Prostate gland (tissue), 2 donors: ENCODE results near the gene PRKG1.

Experiments
- POLR2A ChIP-seq: fragments of 450-650 bp; IDR thresholded peaks from one replicate; pipeline ENCODE4 v1.6.1; 2016; ENCODE audit warnings: antibody characterized with exemption, mild to moderate bottlenecking
- POLR2AphosphoS5 ChIP-seq: sonication (generic); formaldehyde crosslinking; IDR thresholded peaks from one replicate; pipeline ENCODE4 v1.6.1; 2017; ENCODE audit warnings: antibody characterized with exemption
- TF ChIP-seq, protein P1 (sequence below), 4 experiments: fragments of 200-600 bp in 2 of 4; fragments of 450-650 bp in 2 of 4; sonication (generic) in 2 of 4; IDR thresholded peaks; 1 replicate in 3 of 4; 2 replicates in 1 of 4; pipeline ENCODE4 v1.5.1; 2016 to 2019; ENCODE audit warnings: antibody characterized with exemption in 4 of 4, mild to moderate bottlenecking in 2 of 4, moderate library complexity in 2 of 4

DNA sequence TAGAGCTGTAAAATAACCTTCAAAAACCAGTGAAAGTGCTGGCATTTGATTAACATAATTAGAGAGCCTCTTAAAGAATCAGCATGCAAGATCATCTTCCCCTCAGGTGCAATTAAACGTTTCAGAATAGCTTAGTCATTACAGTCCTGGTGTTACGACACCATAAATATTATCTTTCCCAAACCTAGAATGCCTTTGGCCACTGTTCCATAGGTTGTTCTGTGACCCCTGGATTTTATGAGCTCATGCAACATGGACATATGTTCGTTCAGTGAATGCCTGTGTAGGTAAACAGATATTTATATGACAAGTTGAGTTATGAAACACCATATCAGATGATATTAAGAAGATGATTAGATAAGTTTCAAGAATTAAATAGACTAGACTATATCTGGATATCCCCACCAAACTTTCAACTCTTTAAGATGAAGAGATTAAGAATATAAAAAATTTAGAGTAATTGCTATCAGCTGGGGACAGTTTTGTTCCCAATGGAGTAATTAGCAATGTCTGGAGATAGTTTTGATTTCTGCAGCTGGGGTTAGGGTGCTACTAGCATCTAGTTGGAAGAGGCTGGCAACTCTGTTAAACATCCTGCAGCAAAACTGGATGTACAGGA, 976.3 kb downstream of the PRKG1 start:
- TF ChIP-seq, protein P1, sequence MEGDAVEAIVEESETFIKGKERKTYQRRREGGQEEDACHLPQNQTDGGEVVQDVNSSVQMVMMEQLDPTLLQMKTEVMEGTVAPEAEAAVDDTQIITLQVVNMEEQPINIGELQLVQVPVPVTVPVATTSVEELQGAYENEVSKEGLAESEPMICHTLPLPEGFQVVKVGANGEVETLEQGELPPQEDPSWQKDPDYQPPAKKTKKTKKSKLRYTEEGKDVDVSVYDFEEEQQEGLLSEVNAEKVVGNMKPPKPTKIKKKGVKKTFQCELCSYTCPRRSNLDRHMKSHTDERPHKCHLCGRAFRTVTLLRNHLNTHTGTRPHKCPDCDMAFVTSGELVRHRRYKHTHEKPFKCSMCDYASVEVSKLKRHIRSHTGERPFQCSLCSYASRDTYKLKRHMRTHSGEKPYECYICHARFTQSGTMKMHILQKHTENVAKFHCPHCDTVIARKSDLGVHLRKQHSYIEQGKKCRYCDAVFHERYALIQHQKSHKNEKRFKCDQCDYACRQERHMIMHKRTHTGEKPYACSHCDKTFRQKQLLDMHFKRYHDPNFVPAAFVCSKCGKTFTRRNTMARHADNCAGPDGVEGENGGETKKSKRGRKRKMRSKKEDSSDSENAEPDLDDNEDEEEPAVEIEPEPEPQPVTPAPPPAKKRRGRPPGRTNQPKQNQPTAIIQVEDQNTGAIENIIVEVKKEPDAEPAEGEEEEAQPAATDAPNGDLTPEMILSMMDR (IDR thresholded peaks at IDR 0.05) = no peak
- TF ChIP-seq POLR2A = no peak
- TF ChIP-seq POLR2AphosphoS5 = no peak
